Spleen (tissue), 11 donors: ENCODE data around the gene HYAL2. TPM values are rescaled to one million over a fixed set of nuclear protein-coding genes. Genes with fewer than 3 reads are reported as not detected.

ENCODE experiments used
- DNase-seq: peaks from one replicate; pipeline ENCODE4 v3.0.0-alpha.2; 2020
- H3K27ac ChIP-seq, 8 donors: fragments of 200-600 bp; sonication (generic) in 7 of 8; 1 replicate in 4 of 8; 2 replicates in 4 of 8; pipeline versions ENCODE4 v1.5.0 to v1.8.0; 2016 to 2021; ENCODE audit warnings: inconsistent platforms in 4 of 8, mild to moderate bottlenecking in 4 of 8, moderate library complexity in 1 of 8
- H3K27me3 ChIP-seq, 7 donors: fragments of 200-600 bp; sonication (generic) in 6 of 7; replicated peaks in 1 of 7; 1 replicate in 4 of 7; 2 replicates in 3 of 7; pipeline versions ENCODE4 v1.5.0 to v1.8.0; 2016 to 2021; ENCODE audit warnings: inconsistent platforms in 3 of 7, mild to moderate bottlenecking in 1 of 7
- H3K36me3 ChIP-seq, 6 donors: fragments of 200-600 bp; sonication (generic) in 5 of 6; 1 replicate in 4 of 6; 2 replicates in 2 of 6; pipeline versions ENCODE4 v1.5.0 to v1.8.0; 2016 to 2021; ENCODE audit warnings: inconsistent platforms in 2 of 6
- H3K4me1 ChIP-seq, 6 donors: fragments of 200-600 bp; sonication (generic) in 5 of 6; 1 replicate in 3 of 6; 2 replicates in 3 of 6; pipeline versions ENCODE4 v1.5.0 to v1.8.0; 2016 to 2021; ENCODE audit warnings: inconsistent platforms in 3 of 6
- H3K4me3 ChIP-seq, 8 donors: fragments of 200-600 bp; sonication (generic) in 7 of 8; 1 replicate in 4 of 8; 2 replicates in 4 of 8; pipeline versions ENCODE4 v1.5.0 to v1.8.0; 2016 to 2021; ENCODE audit warnings: inconsistent platforms in 4 of 8, mild to moderate bottlenecking in 4 of 8, moderate library complexity in 2 of 8
- H3K9me3 ChIP-seq, 8 donors: fragments of 200-600 bp; sonication (generic) in 7 of 8; 1 replicate in 4 of 8; 2 replicates in 4 of 8; pipeline versions ENCODE4 v1.5.0 to v1.8.0; 2016 to 2021; ENCODE audit warnings: inconsistent platforms in 4 of 8
- POLR2A ChIP-seq, 3 donors: fragments of 450-650 bp; IDR thresholded peaks; one replicate each; pipeline ENCODE4 v1.5.1; 2017; ENCODE audit warnings: antibody characterized with exemption in 3 of 3, mild to moderate bottlenecking in 1 of 3
- POLR2AphosphoS5 ChIP-seq, 3 donors: sonication (generic); formaldehyde crosslinking; IDR thresholded peaks; one replicate each; pipeline ENCODE4 v1.5.1; 2017; ENCODE audit warnings: antibody characterized with exemption in 3 of 3
- WGBS, 5 donors: extraction: QIAGEN DNeasy Blood & Tissue Kit in 3 of 5; methylation state at CpG; one replicate each; pipeline versions ENCODE4 v1.1.5 to v1.1.7; 2013 to 2018; 5-methylcytosine and 5-hydroxymethylcytosine counted together
- intact Hi-C: fragments of 100-400 bp; cut with DNase I; formaldehyde crosslinking; loops from one replicate; pipeline ENCODE4 v1.15.0; 2023; ENCODE audit warnings: low total_unique reads
- polyA plus RNA-seq, 3 donors: library from polyadenylated mRNA; stranded (reverse); fragments of 200-250 nt; gene quantifications; one replicate each; pipeline ENCODE4 v1.2.1, GENCODE V29; 2013
- total RNA-seq, 7 donors: library from RNA; depleted of rRNA in 3 of 7; stranded (reverse); fragments of >200 nt in 3 of 7; fragmentation: NEBNext Ultra II Directional in 4 of 7; extraction: Animal tissue kit (Norgen Biotek cat#: 25700) in 4 of 7; gene quantifications; one replicate each; pipeline versions ENCODE4 v1.1.0 to v1.2.1, GENCODE V29; 2016 to 2021
- TF ChIP-seq, protein P1 (sequence below), 11 experiments: fragments of 200-600 bp in 7 of 11; fragments of 450-650 bp in 4 of 11; sonication (generic) in 4 of 11; IDR thresholded peaks in 8 of 11; conservative IDR thresholded peaks in 3 of 11; 1 replicate in 7 of 11; 2 replicates in 4 of 11; pipeline versions ENCODE4 v1.4.0 to v1.8.0; 2016 to 2021; ENCODE audit warnings: antibody characterized with exemption in 11 of 11, inconsistent platforms in 4 of 11, mild to moderate bottlenecking in 1 of 11
- donor health status: healthy with polysubstance abuse.
- donor health status: DM: no; HTN: no; CAD: no; lungs with moderate emphysema.
- donor health status: DM: no; HTN: no; CAD: no.
- donor health status: Bipolar disorder and iron deficiency.
- donor health status: healthy.
- donor health status: DM: no; HTN: no; CAD: no.
- donor health status: DM: yes; HTN: yes; CAD: no.

HYAL2 gene
- total and polyA plus RNA-seq, 10 donors = 108 to 746 (median 322) TPM

DNA sequence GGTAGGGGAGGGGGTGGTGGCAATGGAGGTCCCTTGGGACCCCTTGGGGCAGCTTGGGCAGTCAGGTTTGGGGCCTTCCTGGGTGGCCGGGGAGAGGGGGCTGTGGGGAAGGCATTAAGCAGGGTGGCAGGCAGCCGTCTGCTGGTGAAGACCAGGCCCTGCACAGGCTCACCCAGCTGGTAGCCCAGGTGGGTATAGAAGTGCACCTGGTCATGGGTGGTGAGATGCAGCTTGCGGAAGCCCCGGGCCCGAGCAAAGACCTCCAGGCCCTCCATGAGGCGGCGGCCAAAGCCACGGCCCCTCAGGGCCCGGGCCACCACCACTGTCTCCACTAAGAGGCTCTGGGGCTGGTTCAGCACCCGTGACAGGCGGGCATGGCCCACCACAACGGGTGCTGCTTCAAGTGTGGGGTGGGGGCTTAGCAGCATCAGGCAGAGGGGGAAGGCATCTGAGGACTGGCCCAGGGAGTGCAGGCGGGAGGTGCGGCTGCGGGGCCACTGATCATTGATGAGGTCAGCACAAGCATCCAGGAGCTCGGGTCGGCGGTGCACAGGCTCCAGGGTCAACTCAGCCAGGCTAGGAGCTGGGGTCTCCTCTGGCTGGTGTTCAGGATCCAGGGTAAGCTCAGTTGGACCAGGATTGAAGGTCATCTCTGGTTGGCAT, 25.7 kb downstream of the HYAL2 start:
- intact Hi-C loops = no loop called here

DNA sequence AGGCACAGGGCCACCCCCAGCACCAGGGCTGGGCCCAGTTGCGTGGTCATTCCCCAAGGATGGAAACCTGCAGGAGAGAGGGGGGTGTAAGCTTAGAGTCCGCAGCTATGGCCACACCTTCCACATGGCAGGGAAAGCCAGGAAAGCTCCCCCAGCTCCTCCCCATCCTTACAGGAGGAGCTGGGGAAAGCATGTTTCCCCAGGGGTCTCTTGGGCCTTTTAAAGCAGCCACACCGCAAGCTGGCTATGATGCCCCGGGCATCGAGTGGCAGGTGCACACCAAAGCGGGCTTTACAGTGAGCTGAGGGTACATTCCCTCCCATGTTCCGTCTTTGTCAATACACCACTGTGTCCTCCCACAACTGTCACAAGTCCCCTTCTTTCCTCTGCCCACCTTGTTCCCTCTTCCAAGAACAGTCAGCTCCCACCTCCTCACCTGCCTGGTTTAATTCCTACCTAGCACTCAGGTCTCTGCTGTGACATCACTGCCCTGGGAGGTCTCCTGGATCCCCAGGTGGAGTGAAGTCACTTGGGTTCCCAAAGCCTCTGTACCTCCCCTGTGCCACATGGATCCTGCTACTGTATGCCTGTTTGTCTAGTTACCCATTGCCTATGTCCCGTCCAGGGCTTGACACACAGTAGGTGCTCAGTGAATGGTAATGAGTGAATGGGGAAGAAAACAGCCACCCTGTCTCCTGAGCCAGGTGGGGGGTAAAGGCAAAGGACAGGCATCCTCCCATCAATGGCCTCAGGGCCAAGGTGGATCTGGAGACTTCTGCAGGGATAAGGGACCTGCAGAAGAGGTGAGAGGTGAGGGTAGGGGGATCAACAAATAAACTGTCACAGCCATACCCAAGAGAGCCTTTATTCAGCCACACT, 26.8 kb downstream of the HYAL2 start:
- Histone ChIP-seq H3K4me1 (peaks cover 33 to 61% (median 49%) of the 10 kb centered on the region in 6 donors), H3K27ac (no peak overlapping the region), H3K27me3 (no peaks in the 10 kb centered on the region), H3K9me3 (no peaks in the 10 kb centered on the region), H3K36me3 (peaks cover 0 to 10% (median 0%) of the 10 kb centered on the region in 6 donors), H3K4me3 (no peak overlapping the region)
- TF ChIP-seq, protein P1, sequence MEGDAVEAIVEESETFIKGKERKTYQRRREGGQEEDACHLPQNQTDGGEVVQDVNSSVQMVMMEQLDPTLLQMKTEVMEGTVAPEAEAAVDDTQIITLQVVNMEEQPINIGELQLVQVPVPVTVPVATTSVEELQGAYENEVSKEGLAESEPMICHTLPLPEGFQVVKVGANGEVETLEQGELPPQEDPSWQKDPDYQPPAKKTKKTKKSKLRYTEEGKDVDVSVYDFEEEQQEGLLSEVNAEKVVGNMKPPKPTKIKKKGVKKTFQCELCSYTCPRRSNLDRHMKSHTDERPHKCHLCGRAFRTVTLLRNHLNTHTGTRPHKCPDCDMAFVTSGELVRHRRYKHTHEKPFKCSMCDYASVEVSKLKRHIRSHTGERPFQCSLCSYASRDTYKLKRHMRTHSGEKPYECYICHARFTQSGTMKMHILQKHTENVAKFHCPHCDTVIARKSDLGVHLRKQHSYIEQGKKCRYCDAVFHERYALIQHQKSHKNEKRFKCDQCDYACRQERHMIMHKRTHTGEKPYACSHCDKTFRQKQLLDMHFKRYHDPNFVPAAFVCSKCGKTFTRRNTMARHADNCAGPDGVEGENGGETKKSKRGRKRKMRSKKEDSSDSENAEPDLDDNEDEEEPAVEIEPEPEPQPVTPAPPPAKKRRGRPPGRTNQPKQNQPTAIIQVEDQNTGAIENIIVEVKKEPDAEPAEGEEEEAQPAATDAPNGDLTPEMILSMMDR (IDR thresholded peaks at IDR 0.05 in 8 of 11, conservative IDR thresholded peaks at IDR 0.05 in 3 of 11) = no peak
- TF ChIP-seq POLR2A (IDR thresholded peaks at IDR 0.05) = no peak
- TF ChIP-seq POLR2AphosphoS5 (IDR thresholded peaks at IDR 0.05) = no peak
- intact Hi-C loops = no loop called here
- WGBS, 5 donors = 91 to 95% (median 91%) methylated on average over 8 of the region's 8 CpGs
- no peak for DNase-seq

More for the DNA sequence above, 25.7 kb downstream of the HYAL2 start:
- Histone ChIP-seq H3K27me3 (no peaks in the 10 kb centered on the region), H3K4me1 (peaks cover 23 to 60% (median 45%) of the 10 kb centered on the region in 6 donors), H3K4me3 (no peak overlapping the region), H3K27ac (peak overlapping the region in 2 of 8 donors; percentile 96 to 98), H3K36me3 (peaks cover 0 to 10% (median 0%) of the 10 kb centered on the region in 6 donors), H3K9me3 (no peaks in the 10 kb centered on the region)
- no peak for DNase-seq
- 90 to 97% (median 95%) methylated on average over 5 to 18 of the region's 18 CpGs for WGBS, 5 donors
- TF ChIP-seq, protein P1 (IDR thresholded peaks at IDR 0.05 in 8 of 11, conservative IDR thresholded peaks at IDR 0.05 in 3 of 11) = no peak
- TF ChIP-seq POLR2AphosphoS5 (IDR thresholded peaks at IDR 0.05) = peak in 1 of 3 donors; percentile 55

DNA sequence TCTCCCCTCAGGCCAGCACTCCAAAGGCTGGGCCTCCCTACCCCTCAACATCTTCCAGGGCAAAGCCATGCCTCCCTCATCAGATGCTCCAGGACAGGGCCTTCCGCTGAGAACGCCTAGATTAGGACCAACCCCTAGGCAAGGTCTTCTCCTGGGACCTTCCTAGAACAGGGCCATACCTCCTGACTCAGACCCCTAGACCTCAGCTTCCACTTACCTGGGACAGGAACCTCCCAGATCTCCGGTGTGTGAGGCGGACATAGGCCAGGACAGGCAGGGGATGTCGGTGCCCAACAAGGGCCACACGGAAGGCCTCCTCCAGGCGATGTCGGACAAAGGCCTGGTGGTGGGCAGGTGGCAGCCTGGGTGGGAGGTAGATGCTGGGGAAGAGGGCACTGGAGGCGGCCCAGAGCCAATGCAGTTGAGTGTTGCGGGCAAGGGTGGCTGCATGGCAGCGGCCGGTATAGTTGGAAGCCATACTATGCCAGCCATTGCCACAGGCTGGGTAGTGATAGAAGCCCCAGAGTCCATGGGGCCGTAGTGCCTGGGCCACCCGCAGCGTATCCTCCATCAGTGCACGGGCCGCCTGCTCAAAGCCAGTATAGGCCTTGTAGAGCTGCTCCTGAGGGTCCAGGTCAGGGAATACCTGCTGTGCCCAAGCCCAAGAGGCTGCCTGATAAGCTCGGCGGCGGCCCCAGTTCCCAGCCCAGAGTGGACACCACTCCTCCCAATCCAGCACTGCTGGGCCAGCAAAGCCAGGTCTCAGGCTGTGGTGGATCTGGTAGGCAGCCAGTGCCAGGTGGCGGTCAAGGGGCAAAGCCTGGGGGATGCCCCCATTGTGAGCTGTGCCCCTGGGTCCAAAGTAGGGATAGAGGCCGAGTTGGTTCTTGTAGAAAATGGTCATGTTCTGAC, 27.8 kb downstream of the HYAL2 start:
- WGBS, 5 donors = 88 to 94% (median 91%) methylated on average over 19 to 22 of the region's 22 CpGs
- intact Hi-C loops = no loop called here
- H3K27ac ChIP-seq = no peak overlapping the region
- peaks cover 0 to 20% (median 6%) of the 10 kb centered on the region in 6 donors for H3K36me3 ChIP-seq
- H3K4me3 ChIP-seq = no peak overlapping the region
- peaks cover 26 to 58% (median 42%) of the 10 kb centered on the region in 6 donors for H3K4me1 ChIP-seq
- no peaks in the 10 kb centered on the region for H3K27me3 ChIP-seq
- no peaks in the 10 kb centered on the region for H3K9me3 ChIP-seq
- no peak for TF ChIP-seq POLR2A (IDR thresholded peaks at IDR 0.05)
- TF ChIP-seq POLR2AphosphoS5 (IDR thresholded peaks at IDR 0.05) = no peak
- TF ChIP-seq, protein P1 (IDR thresholded peaks at IDR 0.05 in 8 of 11, conservative IDR thresholded peaks at IDR 0.05 in 3 of 11) = no peak
- no peak for DNase-seq
